Measurements from ENCODE around the gene NETO2. TPM values are rescaled to one million over a fixed set of nuclear protein-coding genes. Genes with fewer than 3 reads are reported as not detected.

The NETO2 gene
- total and polyA plus RNA-seq, 2 of the 13 experiments (the other 11 are each of a cell fraction or from before 2014, with no cell fraction given), result 8.2 to 13.5 TPM

DNA sequence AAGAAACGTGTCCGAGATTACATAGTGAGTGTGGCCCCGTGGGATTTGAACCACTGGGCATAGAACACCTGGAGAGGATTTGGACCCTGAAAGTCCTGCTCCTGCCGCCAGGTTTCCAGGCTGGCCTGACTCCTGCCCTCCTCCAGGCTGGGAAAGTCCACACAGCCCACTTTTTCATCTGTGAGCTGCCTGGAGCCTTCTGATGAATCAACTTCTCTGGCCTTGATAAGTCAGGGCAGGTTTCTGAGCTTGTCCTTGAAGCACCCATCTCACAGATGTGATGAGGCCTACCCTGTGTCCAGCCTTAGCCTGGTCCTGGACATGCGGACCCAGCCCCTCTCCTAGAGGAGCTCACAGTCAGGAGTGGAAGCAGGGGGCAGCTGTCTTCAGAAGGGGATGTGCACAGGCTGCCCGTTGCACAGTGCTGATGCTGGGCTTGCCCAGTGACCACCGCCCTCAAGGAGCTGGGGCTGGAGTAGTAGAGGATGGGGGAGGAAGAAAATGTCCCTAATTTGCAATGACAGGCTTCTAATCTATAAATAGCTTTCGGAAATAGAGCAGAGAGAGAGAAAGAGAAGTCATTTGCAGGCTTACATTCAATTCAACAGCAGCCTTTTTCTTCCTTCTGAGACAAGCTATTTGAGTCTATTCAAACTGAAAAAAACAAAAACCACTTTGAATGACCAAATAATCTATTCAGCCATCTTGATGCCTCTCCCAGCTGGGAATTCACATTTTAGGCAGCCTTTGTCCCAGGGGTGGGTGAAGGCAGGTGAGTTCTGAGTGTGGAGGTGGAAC, 96.8 kb downstream of the NETO2 start (continued):
- TF ChIP-seq ZNF350 (CRISPR knock-in tag; IDR thresholded peaks at IDR 0.05; ENCODE audit: borderline replicate concordance, low read depth), result no peak
- TF ChIP-seq, protein P1, sequence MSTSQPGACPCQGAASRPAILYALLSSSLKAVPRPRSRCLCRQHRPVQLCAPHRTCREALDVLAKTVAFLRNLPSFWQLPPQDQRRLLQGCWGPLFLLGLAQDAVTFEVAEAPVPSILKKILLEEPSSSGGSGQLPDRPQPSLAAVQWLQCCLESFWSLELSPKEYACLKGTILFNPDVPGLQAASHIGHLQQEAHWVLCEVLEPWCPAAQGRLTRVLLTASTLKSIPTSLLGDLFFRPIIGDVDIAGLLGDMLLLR (CRISPR knock-in tag; IDR thresholded peaks at IDR 0.05), result no peak
- TF ChIP-seq FOXO1 (CRISPR knock-in tag; IDR thresholded peaks at IDR 0.05), result no peak
- TF ChIP-seq MEIS1 (CRISPR knock-in tag; IDR thresholded peaks at IDR 0.05; ENCODE audit: borderline replicate concordance), result no peak

DNA sequence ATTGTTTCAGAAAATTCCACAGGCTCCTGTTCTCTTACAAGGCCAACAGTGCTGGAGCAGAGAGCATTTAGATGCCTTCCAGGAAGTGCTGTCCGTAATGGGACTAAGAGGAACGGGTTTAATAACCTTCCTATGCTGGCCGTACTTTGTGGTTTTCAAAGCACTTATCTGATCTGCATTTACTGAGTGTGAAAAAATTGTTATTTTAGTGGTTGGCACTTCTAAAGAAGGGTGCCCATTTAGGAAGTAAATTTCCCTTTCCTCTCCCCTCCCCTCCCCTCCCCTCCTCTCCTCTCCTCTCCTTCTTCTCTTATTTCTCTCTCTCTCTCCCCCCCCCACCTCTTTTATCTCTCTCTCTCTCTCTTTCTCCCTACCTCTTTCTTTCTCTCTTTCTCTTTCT, 98.3 kb downstream of the NETO2 start:
- DNase-seq (ENCODE audit: low spot score), result no peak
- FAIRE-seq, result no peak
- Histone ChIP-seq H3K36me3 (replicated peaks in 1 of 2; ENCODE audit: control insufficient read depth in 1 of 2, insufficient read depth in 2 of 2, low read length in 2 of 2) (no peaks in the 10 kb centered on the region), H3K27ac (ENCODE audit: extremely low read length, insufficient read depth, low read length) (no peak overlapping the region), H2AFZ (ENCODE audit: low read length) (no peak overlapping the region), H3K4me1 (ENCODE audit: insufficient read depth, low read length) (peaks cover 38% of the 10 kb centered on the region), H3K4me3 (replicated peaks in 1 of 3; ENCODE audit: insufficient read depth in 1 of 3, low read depth in 2 of 3, low read length in 3 of 3) (no peak overlapping the region), H3K27me3 (ENCODE audit: control insufficient read depth in 1 of 2, insufficient read depth in 2 of 2, low read length in 2 of 2) (peaks cover 5 to 51% of the 10 kb centered on the region in 2 experiments; a peak in 4 of 5 replicates), H3K79me2 (ENCODE audit: insufficient read depth, low read length) (no peaks in the 10 kb centered on the region), H3K9me3 (ENCODE audit: low read length) (no peaks in the 10 kb centered on the region), H3K9ac (ENCODE audit: insufficient read depth, low read depth, low read length) (no peak overlapping the region), H4K20me1 (ENCODE audit: insufficient read depth, low read length) (no peaks in the 10 kb centered on the region), H3K4me2 (ENCODE audit: low read depth, low read length) (no peak overlapping the region)
- TF ChIP-seq, protein P2, sequence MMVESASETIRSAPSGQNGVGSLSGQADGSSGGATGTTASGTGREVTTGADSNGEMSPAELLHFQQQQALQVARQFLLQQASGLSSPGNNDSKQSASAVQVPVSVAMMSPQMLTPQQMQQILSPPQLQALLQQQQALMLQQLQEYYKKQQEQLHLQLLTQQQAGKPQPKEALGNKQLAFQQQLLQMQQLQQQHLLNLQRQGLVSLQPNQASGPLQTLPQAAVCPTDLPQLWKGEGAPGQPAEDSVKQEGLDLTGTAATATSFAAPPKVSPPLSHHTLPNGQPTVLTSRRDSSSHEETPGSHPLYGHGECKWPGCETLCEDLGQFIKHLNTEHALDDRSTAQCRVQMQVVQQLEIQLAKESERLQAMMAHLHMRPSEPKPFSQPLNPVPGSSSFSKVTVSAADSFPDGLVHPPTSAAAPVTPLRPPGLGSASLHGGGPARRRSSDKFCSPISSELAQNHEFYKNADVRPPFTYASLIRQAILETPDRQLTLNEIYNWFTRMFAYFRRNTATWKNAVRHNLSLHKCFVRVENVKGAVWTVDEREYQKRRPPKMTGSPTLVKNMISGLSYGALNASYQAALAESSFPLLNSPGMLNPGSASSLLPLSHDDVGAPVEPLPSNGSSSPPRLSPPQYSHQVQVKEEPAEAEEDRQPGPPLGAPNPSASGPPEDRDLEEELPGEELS (CRISPR knock-in tag; IDR thresholded peaks at IDR 0.05), result no peak
- TF ChIP-seq PCBP2 (optimal IDR thresholded peaks at IDR 0.05; ENCODE audit: low read depth, low read length, poor library complexity, severe bottlenecking), result peak; percentile 73
- peak; percentile 77 for TF ChIP-seq HNRNPK (IDR thresholded peaks at IDR 0.05; ENCODE audit: low read depth, low read length, poor library complexity, severe bottlenecking)
- no peak for TF ChIP-seq SP4 (CRISPR knock-in tag; IDR thresholded peaks at IDR 0.05)
- ATAC-seq, result no peak
- 12% methylated on average over 3 of the region's 3 CpGs for WGBS (ENCODE audit: low lambda C conversion rate)
- in situ Hi-C loops (cut with HindIII; ENCODE audit: extremely low pct_ligation_motif_present, low pct_unique_long_range_greater_than_20kb), result no loop called here
- BruUV-seq (replicated peaks), result no TSS peak
- intact Hi-C loops (cut with micrococcal nuclease; ENCODE audit: unreplicated experiment), result loop anchor here (2.0 kb wide), 1 partner anchor 67 kb away; no protein-coding TSS in a partner anchor
- POLR2A ChIA-PET, result no interaction called here
- CTCF ChIA-PET (ENCODE audit: low intra/inter-chr PET ratio, low total read pairs), result no interaction called here

Measured in HepG2 (cell line).